Neural progenitor cell (in vitro differentiated cells): ENCODE measurements around the gene DOCK10. TPM values are rescaled to one million over a fixed set of nuclear protein-coding genes. Genes with fewer than 3 reads are reported as not detected.
"Not testable (repeated sequence)": the region's sequence is repeated elsewhere in the genome, so short reads cannot be mapped to it uniquely, and the experiment has no call there.

ENCODE experiments used
- DNase-seq: peaks from one replicate; pipeline ENCODE4 v3.0.0-alpha.2; 2016; ENCODE audit warnings: low spot score
- H2AFZ ChIP-seq: fragments of 200-600 bp; sonication (generic); replicated peaks from 2 replicates; pipeline ENCODE4 v1.6.1; 2016; ENCODE audit warnings: antibody characterized with exemption
- H3F3A ChIP-seq: fragments of 200-600 bp; sonication (generic); 2 replicates; pipeline ENCODE4 v1.6.1; 2016; ENCODE audit warnings: antibody characterized with exemption, low read depth
- H3K27ac ChIP-seq: fragments of 200-600 bp; sonication (generic); 2 replicates; pipeline ENCODE4 v1.5.1; 2016; ENCODE audit warnings: mild to moderate bottlenecking
- H3K27me3 ChIP-seq: fragments of 200-600 bp; sonication (generic); 2 replicates; pipeline ENCODE4 v1.6.1; 2016; ENCODE audit warnings: mild to moderate bottlenecking, moderate library complexity
- H3K36me3 ChIP-seq: fragments of 200-600 bp; sonication (generic); 2 replicates; pipeline ENCODE4 v1.5.1; 2016
- H3K4me1 ChIP-seq: fragments of 200-600 bp; sonication (generic); 2 replicates; pipeline ENCODE4 v1.6.1; 2016; ENCODE audit warnings: mixed run types
- H3K4me2 ChIP-seq: fragments of 200-600 bp; sonication (generic); 2 replicates; pipeline ENCODE4 v1.6.1; 2016
- H3K4me3 ChIP-seq: fragments of 200-600 bp; sonication (generic); 2 replicates; pipeline ENCODE4 v1.5.1; 2016
- H3K79me2 ChIP-seq: fragments of 200-600 bp; sonication (generic); 2 replicates; pipeline ENCODE4 v1.6.1; 2016; ENCODE audit warnings: low read depth
- H3K9ac ChIP-seq: fragments of 200-600 bp; sonication (generic); 2 replicates; pipeline ENCODE4 v1.6.1; 2016
- H3K9me3 ChIP-seq: fragments of 200-600 bp; sonication (generic); 2 replicates; pipeline ENCODE4 v1.5.1; 2016; ENCODE audit warnings: low read depth
- H4K20me1 ChIP-seq: fragments of 200-600 bp; sonication (generic); 2 replicates; pipeline ENCODE4 v1.6.1; 2016; ENCODE audit warnings: low read depth
- H3K27ac Mint-ChIP-seq: 3 replicates; pipeline ENCODE4 v1.8.0; 2021; ENCODE audit warnings: mixed read lengths
- H3K27me3 Mint-ChIP-seq: 2 replicates; pipeline ENCODE4 v1.8.0; 2022; ENCODE audit warnings: low read depth, mild to moderate bottlenecking, inconsistent platforms, moderate library complexity, mixed read lengths; ENCODE audit not compliant: insufficient read depth
- H3K36me3 Mint-ChIP-seq: 3 replicates; pipeline ENCODE4 v1.8.0; 2021; ENCODE audit warnings: mixed read lengths
- H3K4me1 Mint-ChIP-seq: 3 replicates; pipeline ENCODE4 v1.8.0; 2021; ENCODE audit warnings: mixed read lengths
- H3K4me3 Mint-ChIP-seq: 3 replicates; pipeline ENCODE4 v1.8.0; 2021; ENCODE audit warnings: mild to moderate bottlenecking, moderate library complexity, mixed read lengths
- H3K9me3 Mint-ChIP-seq: 3 replicates; pipeline ENCODE4 v1.8.0; 2020; ENCODE audit warnings: mixed read lengths
- CTCF ChIP-seq: fragments of 200-600 bp; sonication (generic); IDR thresholded peaks from 2 replicates; pipeline ENCODE4 v1.5.1; 2017; ENCODE audit warnings: antibody characterized with exemption, mild to moderate bottlenecking
- EZH2 ChIP-seq: fragments of 200-600 bp; sonication (generic); IDR thresholded peaks from 2 replicates; pipeline ENCODE4 v1.6.1; 2017; ENCODE audit warnings: antibody characterized with exemption, mild to moderate bottlenecking, moderate library complexity
- EZH2phosphoT487 ChIP-seq: fragments of 200-600 bp; sonication (generic); IDR thresholded peaks from 2 replicates; pipeline ENCODE4 v1.6.1; 2017; ENCODE audit warnings: antibody characterized with exemption
- total RNA-seq: library from RNA; depleted of rRNA; stranded (reverse); fragments of >200 nt; gene quantifications from 2 replicates; pipeline ENCODE4 v1.2.3, GENCODE V29; 2015; ENCODE audit warnings: low replicate concordance

DOCK10 gene
- total RNA-seq, 1 donor from 2014 or later, result 1.1 TPM

- no peak for DNase-seq
- H3K9me3 Mint-ChIP-seq, result no peaks in the 10 kb centered on the region
- TF ChIP-seq CTCF, result no peak
- no peak for TF ChIP-seq EZH2phosphoT487
- no peak for TF ChIP-seq EZH2
- no peak overlapping the region for H3K27ac Mint-ChIP-seq
- Histone ChIP-seq H3K9ac (no peak overlapping the region), H3F3A (no peaks in the 10 kb centered on the region), H3K27ac (no peak overlapping the region), H3K27me3 (no peaks in the 10 kb centered on the region), H3K4me1 (no peaks in the 10 kb centered on the region), H3K36me3 (no peaks in the 10 kb centered on the region), H4K20me1 (no peaks in the 10 kb centered on the region), H3K9me3 (no peaks in the 10 kb centered on the region), H3K4me3 (no peak overlapping the region), H3K79me2 (no peaks in the 10 kb centered on the region), H3K4me2 (no peak overlapping the region), H2AFZ (peak overlapping the region; percentile 66)
- H3K27me3 Mint-ChIP-seq, result peaks cover 2% of the 10 kb centered on the region
- peaks cover 6% of the 10 kb centered on the region for H3K4me1 Mint-ChIP-seq
- H3K36me3 Mint-ChIP-seq, result no peaks in the 10 kb centered on the region
- H3K4me3 Mint-ChIP-seq, result no peak overlapping the region
These were observed 120.0 kb downstream of the DOCK10 start for GRCh38 chr2:224922142-224922727.

GRCh38 chr2:224919472-224920110 lies 122.7 kb downstream of the DOCK10 start:
- H3K4me3 Mint-ChIP-seq, result no peak overlapping the region
- H3K27me3 Mint-ChIP-seq, result no peaks in the 10 kb centered on the region
- Histone ChIP-seq H3K27ac (no peak overlapping the region), H3K4me3 (no peak overlapping the region), H3K36me3 (no peaks in the 10 kb centered on the region), H3K4me1 (peaks cover 3% of the 10 kb centered on the region), H3F3A (no peaks in the 10 kb centered on the region), H3K9ac (no peak overlapping the region), H3K27me3 (no peaks in the 10 kb centered on the region), H4K20me1 (no peaks in the 10 kb centered on the region), H3K9me3 (no peaks in the 10 kb centered on the region), H3K4me2 (no peak overlapping the region), H3K79me2 (no peaks in the 10 kb centered on the region), H2AFZ (no peak overlapping the region)
- no peaks in the 10 kb centered on the region for H3K36me3 Mint-ChIP-seq
- DNase-seq, result no peak
- no peaks in the 10 kb centered on the region for H3K9me3 Mint-ChIP-seq
- TF ChIP-seq CTCF (no peak), EZH2 (no peak), EZH2phosphoT487 (no peak)
- peaks cover 8% of the 10 kb centered on the region for H3K4me1 Mint-ChIP-seq
- no peak overlapping the region for H3K27ac Mint-ChIP-seq

GRCh38 chr2:224918626-224919471 lies 123.4 kb downstream of the DOCK10 start:
- TF ChIP-seq EZH2, result no peak
- TF ChIP-seq EZH2phosphoT487, result no peak
- TF ChIP-seq CTCF, result no peak
- Histone ChIP-seq H3K9me3 (no peaks in the 10 kb centered on the region), H3K27me3 (no peaks in the 10 kb centered on the region), H3F3A (no peaks in the 10 kb centered on the region), H2AFZ (no peak overlapping the region), H3K4me3 (no peak overlapping the region), H3K36me3 (no peaks in the 10 kb centered on the region), H3K4me1 (peaks cover 3% of the 10 kb centered on the region), H3K9ac (no peak overlapping the region), H3K79me2 (no peaks in the 10 kb centered on the region), H3K4me2 (no peak overlapping the region), H4K20me1 (no peaks in the 10 kb centered on the region), H3K27ac (no peak overlapping the region)
- no peak overlapping the region for H3K27ac Mint-ChIP-seq
- no peaks in the 10 kb centered on the region for H3K27me3 Mint-ChIP-seq
- no peak overlapping the region for H3K4me3 Mint-ChIP-seq
- no peaks in the 10 kb centered on the region for H3K36me3 Mint-ChIP-seq
- no peak for DNase-seq
- peaks cover 8% of the 10 kb centered on the region for H3K4me1 Mint-ChIP-seq
- H3K9me3 Mint-ChIP-seq, result no peaks in the 10 kb centered on the region

- H3K27ac Mint-ChIP-seq, H3K79me2 ChIP-seq, H3K9me3 Mint-ChIP-seq, H4K20me1 ChIP-seq, DNase-seq, H3K27me3 ChIP-seq, H3K4me1 ChIP-seq, H3K4me2 ChIP-seq, H3K4me1 Mint-ChIP-seq, H2AFZ ChIP-seq, H3K9me3 ChIP-seq, H3F3A ChIP-seq, H3K27ac ChIP-seq, H3K4me3 ChIP-seq, H3K36me3 Mint-ChIP-seq, H3K27me3 Mint-ChIP-seq, H3K9ac ChIP-seq, H3K36me3 ChIP-seq, H3K4me3 Mint-ChIP-seq: not testable (repeated sequence)
These were observed 125.0 kb downstream of the DOCK10 start for GRCh38 chr2:224917246-224917645.
